ENCODE results near the gene FBXO30. TPM values are rescaled to one million over a fixed set of nuclear protein-coding genes. Genes with fewer than 3 reads are reported as not detected.

The FBXO30 gene, protein sequence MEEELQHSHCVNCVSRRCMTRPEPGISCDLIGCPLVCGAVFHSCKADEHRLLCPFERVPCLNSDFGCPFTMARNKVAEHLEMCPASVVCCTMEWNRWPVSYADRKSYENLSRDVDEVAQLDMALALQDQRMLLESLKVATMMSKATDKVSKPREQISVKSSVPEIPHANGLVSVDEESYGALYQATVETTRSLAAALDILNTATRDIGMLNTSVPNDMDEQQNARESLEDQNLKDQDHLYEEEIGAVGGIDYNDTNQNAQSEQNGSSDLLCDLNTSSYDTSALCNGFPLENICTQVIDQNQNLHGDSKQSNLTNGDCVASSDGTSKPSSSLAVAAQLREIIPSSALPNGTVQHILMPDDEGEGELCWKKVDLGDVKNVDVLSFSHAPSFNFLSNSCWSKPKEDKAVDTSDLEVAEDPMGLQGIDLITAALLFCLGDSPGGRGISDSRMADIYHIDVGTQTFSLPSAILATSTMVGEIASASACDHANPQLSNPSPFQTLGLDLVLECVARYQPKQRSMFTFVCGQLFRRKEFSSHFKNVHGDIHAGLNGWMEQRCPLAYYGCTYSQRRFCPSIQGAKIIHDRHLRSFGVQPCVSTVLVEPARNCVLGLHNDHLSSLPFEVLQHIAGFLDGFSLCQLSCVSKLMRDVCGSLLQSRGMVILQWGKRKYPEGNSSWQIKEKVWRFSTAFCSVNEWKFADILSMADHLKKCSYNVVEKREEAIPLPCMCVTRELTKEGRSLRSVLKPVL
- total RNA-seq: 1 to 10 TPM; 4.0 to 7.1 (median 4.8) TPM

DNA sequence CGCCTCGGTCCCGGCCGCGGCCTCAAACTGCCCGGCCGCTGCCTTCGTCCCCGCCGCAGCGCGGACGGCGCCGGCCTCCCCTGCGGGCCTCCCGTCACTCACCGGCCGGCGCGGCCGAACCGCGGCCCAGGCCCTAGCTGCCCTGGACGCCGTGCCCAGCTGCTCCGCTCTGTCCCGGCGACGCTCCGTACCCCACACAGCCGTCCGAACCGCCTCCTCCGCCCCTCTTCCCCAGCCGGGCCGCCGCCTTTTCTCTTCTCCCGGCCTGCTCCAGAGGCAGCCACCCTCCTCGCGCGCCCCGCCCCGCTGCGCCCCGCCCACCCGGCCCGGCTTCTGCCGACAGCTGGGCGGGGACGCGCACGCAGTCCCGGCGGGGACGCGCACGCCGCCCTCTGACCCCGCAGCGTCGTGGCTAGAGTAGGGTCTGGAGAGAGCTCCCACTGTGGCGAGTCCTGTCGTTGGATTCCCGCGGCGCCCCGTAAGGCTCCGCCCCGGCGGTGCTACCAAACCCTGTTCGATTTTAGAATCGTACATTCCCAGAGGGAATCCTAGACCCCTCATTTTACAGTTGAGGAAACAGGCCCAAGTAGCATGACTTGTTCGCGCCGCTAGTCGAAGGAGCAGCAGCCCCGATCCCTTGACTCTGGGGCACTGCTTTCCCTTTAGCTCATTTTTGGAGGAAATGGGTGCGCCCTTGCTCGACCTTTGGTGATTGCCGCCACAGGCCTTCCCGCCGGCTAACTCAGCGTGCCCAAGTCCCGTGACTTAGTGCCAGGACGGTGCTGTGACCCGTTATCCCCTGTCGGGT is at the start of gene FBXO30:
Gene FBXO30, minus strand, starts transcription at position 295 of the 808 bp plus-strand sequence. CDS start 8,390 bp downstream, outside the sequence.
- H3K4me3 ChIP-seq (ENCODE audit: low read depth, poor library complexity, severe bottlenecking): peak within 1 kb of the TSS; percentile 74
- DNase-seq (ENCODE audit: low spot score in 2 of 2): peak; percentile 82 to 96
- intact Hi-C loops (cut with DNase I; ENCODE audit: low total_unique reads): no loop called here
- peak in 1 of 2 donors; percentile 5 for TF ChIP-seq POLR2A (IDR thresholded peaks at IDR 0.05)
- TF ChIP-seq, protein P1, sequence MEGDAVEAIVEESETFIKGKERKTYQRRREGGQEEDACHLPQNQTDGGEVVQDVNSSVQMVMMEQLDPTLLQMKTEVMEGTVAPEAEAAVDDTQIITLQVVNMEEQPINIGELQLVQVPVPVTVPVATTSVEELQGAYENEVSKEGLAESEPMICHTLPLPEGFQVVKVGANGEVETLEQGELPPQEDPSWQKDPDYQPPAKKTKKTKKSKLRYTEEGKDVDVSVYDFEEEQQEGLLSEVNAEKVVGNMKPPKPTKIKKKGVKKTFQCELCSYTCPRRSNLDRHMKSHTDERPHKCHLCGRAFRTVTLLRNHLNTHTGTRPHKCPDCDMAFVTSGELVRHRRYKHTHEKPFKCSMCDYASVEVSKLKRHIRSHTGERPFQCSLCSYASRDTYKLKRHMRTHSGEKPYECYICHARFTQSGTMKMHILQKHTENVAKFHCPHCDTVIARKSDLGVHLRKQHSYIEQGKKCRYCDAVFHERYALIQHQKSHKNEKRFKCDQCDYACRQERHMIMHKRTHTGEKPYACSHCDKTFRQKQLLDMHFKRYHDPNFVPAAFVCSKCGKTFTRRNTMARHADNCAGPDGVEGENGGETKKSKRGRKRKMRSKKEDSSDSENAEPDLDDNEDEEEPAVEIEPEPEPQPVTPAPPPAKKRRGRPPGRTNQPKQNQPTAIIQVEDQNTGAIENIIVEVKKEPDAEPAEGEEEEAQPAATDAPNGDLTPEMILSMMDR (IDR thresholded peaks at IDR 0.05): no peak
- WGBS, 2 donors: 0% methylated on average over 30 to 38 of the region's 88 CpGs

- no peak for DNase-seq (ENCODE audit: low spot score in 2 of 2)
- WGBS, 2 donors: 87 to 93% methylated on average over 2 of the region's 2 CpGs
- TF ChIP-seq POLR2A (IDR thresholded peaks at IDR 0.05): no peak
- TF ChIP-seq, protein P1 (IDR thresholded peaks at IDR 0.05): no peak
- no peak overlapping the region for H3K4me3 ChIP-seq (ENCODE audit: low read depth, poor library complexity, severe bottlenecking)
- intact Hi-C loops (cut with DNase I; ENCODE audit: low total_unique reads): no loop called here
These were observed 49.5 kb upstream of the FBXO30 start for GRCh38 chr6:145863988-145864616.

GRCh38 chr6:145863366-145863765 is 48.8 kb upstream of the FBXO30 start:
- no peak overlapping the region for H3K4me3 ChIP-seq (ENCODE audit: low read depth, poor library complexity, severe bottlenecking)
- no peak for TF ChIP-seq POLR2A (IDR thresholded peaks at IDR 0.05)
- intact Hi-C loops (cut with DNase I; ENCODE audit: low total_unique reads): no loop called here
- DNase-seq (ENCODE audit: low spot score in 2 of 2): no peak
- WGBS, 2 donors: 76 to 97% methylated on average over 1 of the region's 1 CpG

GRCh38 chr6:145860562-145860961 is 46.0 kb upstream of the FBXO30 start:
- no peak overlapping the region for H3K4me3 ChIP-seq (ENCODE audit: low read depth, poor library complexity, severe bottlenecking)

GRCh38 chr6:145850671-145851070 is 36.1 kb upstream of the FBXO30 start:
- intact Hi-C loops (cut with DNase I; ENCODE audit: low total_unique reads): no loop called here
- TF ChIP-seq POLR2A (IDR thresholded peaks at IDR 0.05): no peak
- TF ChIP-seq, protein P1 (IDR thresholded peaks at IDR 0.05): no peak
- DNase-seq (ENCODE audit: low spot score in 2 of 2): no peak
- H3K4me3 ChIP-seq (ENCODE audit: low read depth, poor library complexity, severe bottlenecking): no peak overlapping the region
- WGBS, 2 donors: 80 to 87% methylated on average over 2 of the region's 2 CpGs

More at GRCh38 chr6:145860562-145860961, 46.0 kb upstream of the FBXO30 start:
- TF ChIP-seq POLR2A (IDR thresholded peaks at IDR 0.05): no peak
- TF ChIP-seq, protein P1 (IDR thresholded peaks at IDR 0.05): no peak
- 96 to 97% methylated on average over 1 of the region's 1 CpG for WGBS, 2 donors
- intact Hi-C loops (cut with DNase I; ENCODE audit: low total_unique reads): no loop called here
- no peak for DNase-seq (ENCODE audit: low spot score in 2 of 2)

All from lower leg skin (tissue), 4 donors.